KMS-11 (cell line): ENCODE measurements around the gene RHOB.

ENCODE experiments used
- H2AFZ ChIP-seq: fragments of 200-600 bp; sonication (generic); 2 replicates; pipeline ENCODE4 v1.6.1; 2016; ENCODE audit warnings: antibody characterized with exemption, mixed run types, low read depth
- H3K27ac ChIP-seq: fragments of 200-600 bp; sonication (generic); 2 replicates; pipeline ENCODE4 v1.6.1; 2016; ENCODE audit warnings: mild to moderate bottlenecking, mixed run types
- H3K27me3 ChIP-seq: fragments of 200-600 bp; sonication (generic); 2 replicates; pipeline ENCODE4 v1.6.1; 2017; ENCODE audit warnings: mild to moderate bottlenecking, low read depth, mixed run types, moderate library complexity; ENCODE audit not compliant: insufficient read depth
- H3K36me3 ChIP-seq: fragments of 200-600 bp; sonication (generic); 2 replicates; pipeline ENCODE4 v1.6.1; 2017; ENCODE audit warnings: mild to moderate bottlenecking, mixed run types; ENCODE audit not compliant: insufficient read depth
- H3K4me1 ChIP-seq: fragments of 200-600 bp; sonication (generic); 2 replicates; pipeline ENCODE4 v1.6.1; 2016; ENCODE audit warnings: mild to moderate bottlenecking, low read depth, mixed run types; ENCODE audit not compliant: poor library complexity, severe bottlenecking
- H3K4me2 ChIP-seq: fragments of 200-600 bp; sonication (generic); 2 replicates; pipeline ENCODE4 v1.7.0; 2016; ENCODE audit warnings: mild to moderate bottlenecking, mixed run types
- H3K4me3 ChIP-seq: fragments of 200-600 bp; sonication (generic); IDR thresholded peaks from 2 replicates; pipeline ENCODE4 v1.6.1; 2017; ENCODE audit warnings: low read depth, low read length, mixed read lengths; ENCODE audit not compliant: insufficient read depth
- H3K79me2 ChIP-seq: fragments of 200-600 bp; sonication (generic); 2 replicates; pipeline ENCODE4 v1.6.1; 2016; ENCODE audit warnings: low read depth, mixed run types; ENCODE audit not compliant: insufficient read depth
- H3K9ac ChIP-seq: fragments of 200-600 bp; sonication (generic); 2 replicates; pipeline ENCODE4 v1.6.1; 2016; ENCODE audit warnings: mild to moderate bottlenecking, mixed run types
- H4K20me1 ChIP-seq: fragments of 200-600 bp; sonication (generic); 2 replicates; pipeline ENCODE4 v1.6.1; 2016; ENCODE audit warnings: mild to moderate bottlenecking, mixed run types; ENCODE audit not compliant: insufficient read depth
- TF ChIP-seq, protein P1 (sequence below): fragments of 200-600 bp; sonication (generic); conservative IDR thresholded peaks from 2 replicates; pipeline ENCODE4 v1.6.1; 2017; ENCODE audit warnings: low read depth, mild to moderate bottlenecking, antibody characterized with exemption, low read length, moderate library complexity, mixed read lengths

RHOB gene

DNA sequence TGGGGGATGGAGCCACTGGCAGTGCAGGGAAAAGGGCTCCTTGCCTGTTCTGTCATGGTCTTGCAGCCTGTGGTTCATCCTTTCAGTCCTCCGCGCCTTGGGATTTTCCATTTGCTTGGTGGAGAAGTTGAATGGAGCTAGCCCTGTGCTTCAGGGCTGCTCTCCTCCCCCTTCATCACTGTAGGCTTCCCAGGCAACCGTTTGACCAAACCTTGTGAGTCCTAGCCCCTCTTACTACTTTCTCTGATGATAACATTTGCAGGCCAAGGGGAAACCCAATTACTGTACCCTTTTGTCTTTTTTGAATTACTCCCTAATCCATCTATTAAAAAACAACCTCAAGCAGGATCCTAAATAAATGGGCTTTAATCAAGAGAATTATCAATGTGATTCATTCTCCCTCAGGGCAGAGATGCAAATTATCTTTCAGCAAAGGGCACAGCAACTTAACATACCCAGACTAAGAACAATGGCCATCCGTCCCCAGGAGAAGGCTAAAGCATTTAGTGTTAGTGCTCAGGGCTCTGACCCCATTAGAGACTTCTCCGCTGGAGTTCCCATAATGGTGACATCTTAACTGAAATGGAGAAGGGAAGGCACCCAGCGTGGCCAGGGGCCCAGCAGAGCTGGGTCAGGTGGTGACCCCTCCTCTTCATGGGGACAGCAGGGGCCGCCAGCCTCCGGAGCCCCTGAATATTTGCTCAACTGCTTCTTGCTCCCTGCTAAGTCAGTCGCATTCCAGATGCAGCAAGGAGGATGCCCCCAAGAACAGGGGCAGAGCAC lies 40.7 kb downstream of the RHOB start:
- Histone ChIP-seq H3K36me3 (no peaks in the 10 kb centered on the region), H3K27ac (no peak overlapping the region), H3K9ac (no peak overlapping the region), H4K20me1 (no peaks in the 10 kb centered on the region), H3K79me2 (no peaks in the 10 kb centered on the region), H3K4me3 (no peak overlapping the region), H3K4me2 (no peak overlapping the region), H2AFZ (no peak overlapping the region), H3K4me1 (peaks cover 18% of the 10 kb centered on the region), H3K27me3 (no peaks in the 10 kb centered on the region)
- TF ChIP-seq, protein P1, sequence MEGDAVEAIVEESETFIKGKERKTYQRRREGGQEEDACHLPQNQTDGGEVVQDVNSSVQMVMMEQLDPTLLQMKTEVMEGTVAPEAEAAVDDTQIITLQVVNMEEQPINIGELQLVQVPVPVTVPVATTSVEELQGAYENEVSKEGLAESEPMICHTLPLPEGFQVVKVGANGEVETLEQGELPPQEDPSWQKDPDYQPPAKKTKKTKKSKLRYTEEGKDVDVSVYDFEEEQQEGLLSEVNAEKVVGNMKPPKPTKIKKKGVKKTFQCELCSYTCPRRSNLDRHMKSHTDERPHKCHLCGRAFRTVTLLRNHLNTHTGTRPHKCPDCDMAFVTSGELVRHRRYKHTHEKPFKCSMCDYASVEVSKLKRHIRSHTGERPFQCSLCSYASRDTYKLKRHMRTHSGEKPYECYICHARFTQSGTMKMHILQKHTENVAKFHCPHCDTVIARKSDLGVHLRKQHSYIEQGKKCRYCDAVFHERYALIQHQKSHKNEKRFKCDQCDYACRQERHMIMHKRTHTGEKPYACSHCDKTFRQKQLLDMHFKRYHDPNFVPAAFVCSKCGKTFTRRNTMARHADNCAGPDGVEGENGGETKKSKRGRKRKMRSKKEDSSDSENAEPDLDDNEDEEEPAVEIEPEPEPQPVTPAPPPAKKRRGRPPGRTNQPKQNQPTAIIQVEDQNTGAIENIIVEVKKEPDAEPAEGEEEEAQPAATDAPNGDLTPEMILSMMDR = no peak

DNA sequence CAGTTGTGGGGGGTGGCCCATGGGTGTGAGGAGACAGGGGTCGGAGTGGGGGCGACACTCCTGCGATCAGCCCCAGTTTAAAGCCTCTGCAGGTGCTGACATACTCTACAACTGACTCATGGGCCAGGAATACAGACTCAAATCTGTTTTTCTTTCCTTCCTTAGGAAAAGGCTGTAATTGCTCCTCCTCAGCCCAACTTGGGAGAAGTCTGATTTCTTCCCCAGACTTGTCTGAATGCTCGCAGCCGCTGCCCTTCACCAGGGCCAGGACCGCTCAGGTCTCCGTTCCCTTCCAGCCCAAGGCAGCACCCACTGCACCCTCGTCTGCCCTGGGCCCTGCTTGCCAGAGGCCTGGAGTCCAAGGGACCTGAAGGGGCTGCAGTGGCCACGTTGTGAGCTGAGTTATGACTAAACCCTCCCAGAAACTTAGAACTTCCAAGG lies 41.3 kb downstream of the RHOB start:
- Histone ChIP-seq H3K4me1 (peaks cover 12% of the 10 kb centered on the region), H3K36me3 (no peaks in the 10 kb centered on the region), H2AFZ (no peak overlapping the region), H3K9ac (no peak overlapping the region), H3K4me3 (no peak overlapping the region), H3K27me3 (no peaks in the 10 kb centered on the region), H4K20me1 (no peaks in the 10 kb centered on the region), H3K4me2 (no peak overlapping the region), H3K79me2 (no peaks in the 10 kb centered on the region), H3K27ac (no peak overlapping the region)
- TF ChIP-seq, protein P1 = no peak

DNA sequence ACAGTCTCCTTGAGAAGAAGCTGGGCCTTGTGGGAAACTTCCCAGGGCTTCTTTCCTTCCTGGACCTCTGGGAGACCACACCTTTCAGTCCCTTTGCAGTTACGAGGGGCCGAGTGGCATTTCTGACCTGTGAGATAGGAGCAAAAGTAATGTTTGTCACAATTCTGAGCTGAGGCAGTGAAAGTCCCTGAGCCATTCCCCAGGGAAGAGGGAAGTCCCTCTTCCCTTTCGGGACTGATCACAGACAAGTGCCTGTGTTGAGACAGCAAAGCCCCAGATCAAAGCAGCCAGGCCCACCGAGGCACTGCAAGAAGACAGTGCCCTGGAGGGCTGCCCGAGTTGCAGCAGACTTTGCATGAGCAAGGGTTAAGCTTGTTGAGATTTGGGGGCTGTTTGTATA lies 41.9 kb downstream of the RHOB start:
- no peak overlapping the region for H3K27ac ChIP-seq
- H3K27me3 ChIP-seq = no peaks in the 10 kb centered on the region
- H3K79me2 ChIP-seq = no peaks in the 10 kb centered on the region
- no peak overlapping the region for H3K4me2 ChIP-seq
- TF ChIP-seq, protein P1 = no peak
- H3K9ac ChIP-seq = no peak overlapping the region
- H4K20me1 ChIP-seq = no peaks in the 10 kb centered on the region
- H3K4me3 ChIP-seq = no peak overlapping the region
- no peak overlapping the region for H2AFZ ChIP-seq
- H3K4me1 ChIP-seq = peaks cover 6% of the 10 kb centered on the region
- no peaks in the 10 kb centered on the region for H3K36me3 ChIP-seq

DNA sequence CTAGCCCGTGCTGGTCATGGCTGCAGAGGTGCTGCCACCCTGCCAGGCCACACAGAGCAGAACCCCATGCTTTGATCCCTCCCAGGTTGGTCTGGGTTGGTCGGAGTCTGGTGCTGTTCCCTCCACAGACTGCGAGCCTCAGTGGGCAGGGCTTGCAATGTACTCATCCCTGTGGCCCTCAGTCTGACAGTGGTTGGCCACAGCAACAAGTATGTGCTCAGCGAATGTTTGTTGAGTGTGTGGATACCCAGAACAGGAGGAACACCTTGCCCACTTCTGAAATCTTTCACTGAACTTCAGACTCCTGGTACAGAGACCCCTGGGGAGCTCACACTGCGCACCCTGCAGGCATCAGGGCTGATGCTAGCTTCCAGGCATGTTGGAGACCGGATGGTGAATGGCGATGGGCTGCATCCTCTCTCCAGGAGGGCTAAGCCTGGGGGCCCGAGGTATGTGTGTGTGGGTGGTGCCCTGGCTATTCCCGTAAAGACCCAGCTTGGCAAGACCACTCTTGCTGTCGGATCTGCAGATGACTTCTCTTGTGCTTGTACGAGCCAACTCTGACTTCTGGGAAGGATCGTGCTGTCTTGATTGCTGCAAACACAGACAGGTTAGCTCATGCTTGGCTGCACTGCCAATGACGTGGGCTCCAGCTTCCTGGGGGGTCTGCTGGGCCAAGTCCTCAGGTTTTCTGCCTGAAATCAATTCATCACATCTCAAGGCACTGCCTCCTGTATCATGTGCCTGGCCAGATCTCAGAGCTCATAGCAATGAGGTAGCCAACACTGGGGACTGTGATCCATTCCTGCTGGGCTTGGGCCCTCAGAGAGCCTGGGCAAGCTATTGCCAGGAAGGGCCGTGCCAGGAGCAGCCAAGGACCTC lies 43.7 kb downstream of the RHOB start:
- Histone ChIP-seq H3K27me3 (no peaks in the 10 kb centered on the region), H4K20me1 (no peaks in the 10 kb centered on the region), H3K4me2 (no peak overlapping the region), H3K4me3 (no peak overlapping the region), H3K27ac (no peak overlapping the region), H3K9ac (no peak overlapping the region), H3K36me3 (no peaks in the 10 kb centered on the region), H2AFZ (no peak overlapping the region), H3K4me1 (no peaks in the 10 kb centered on the region), H3K79me2 (no peaks in the 10 kb centered on the region)
- TF ChIP-seq, protein P1 = no peak
